Bone marrow (tissue), 2 donors: ENCODE results near the gene FRMD4A.

Experiments used
- DNase-seq, 2 donors: peaks; one replicate each; lab custom pipeline; 2025; lab: John Stamatoyannopoulos, UW

The FRMD4A gene

GRCh38 chr10:13642293-13642692, 688.4 kb downstream of the FRMD4A start:
- DNase-seq, result no peak

- DNase-seq, result no peak
Measured at GRCh38 chr10:13637894-13638293, 692.8 kb downstream of the FRMD4A start.

- DNase-seq, result no peak
Measured at GRCh38 chr10:13637303-13637856, 693.3 kb downstream of the FRMD4A start.

DNA sequence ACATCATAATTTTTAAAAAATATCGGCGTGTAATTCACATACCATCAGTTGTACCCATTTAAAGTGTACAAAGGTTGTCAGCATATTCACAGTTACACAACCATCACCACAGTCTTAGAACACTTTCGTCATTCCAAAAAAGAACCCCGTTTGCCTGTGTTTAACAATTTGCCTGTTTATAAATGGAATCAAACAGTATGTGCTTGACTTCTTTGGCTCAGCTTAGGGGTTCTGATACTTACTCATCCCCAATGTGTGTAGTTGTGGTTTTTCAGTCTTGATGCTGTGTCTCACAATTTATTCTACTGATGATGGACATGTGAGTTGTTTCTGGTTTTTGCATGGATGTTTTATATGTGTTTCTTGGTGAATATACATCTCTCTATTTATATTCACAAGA, 693.9 kb downstream of the FRMD4A start:
- no peak for DNase-seq

DNA sequence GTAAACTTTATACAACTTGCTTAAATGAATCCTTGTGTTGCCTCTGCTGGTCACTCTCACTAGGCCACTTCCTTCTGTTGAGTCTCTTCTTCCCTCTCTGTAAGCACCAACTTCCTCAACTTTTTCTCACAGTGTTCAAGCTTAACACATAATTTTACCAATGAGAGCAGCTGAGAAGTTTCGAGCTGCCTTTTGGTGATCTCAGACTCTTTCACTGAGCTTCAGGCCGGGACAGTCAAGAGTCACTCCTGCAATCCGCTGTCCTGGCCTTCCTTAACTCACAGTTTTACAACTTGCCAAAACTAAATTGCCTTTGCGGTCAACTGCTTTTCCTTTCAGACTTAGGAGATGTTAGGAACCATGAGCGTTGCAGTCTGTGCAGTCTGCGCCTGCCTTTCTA, 696.5 kb downstream of the FRMD4A start:
- DNase-seq, result no peak

GRCh38 chr10:13633689-13634088, 697.0 kb downstream of the FRMD4A start:
- no peak for DNase-seq

DNA sequence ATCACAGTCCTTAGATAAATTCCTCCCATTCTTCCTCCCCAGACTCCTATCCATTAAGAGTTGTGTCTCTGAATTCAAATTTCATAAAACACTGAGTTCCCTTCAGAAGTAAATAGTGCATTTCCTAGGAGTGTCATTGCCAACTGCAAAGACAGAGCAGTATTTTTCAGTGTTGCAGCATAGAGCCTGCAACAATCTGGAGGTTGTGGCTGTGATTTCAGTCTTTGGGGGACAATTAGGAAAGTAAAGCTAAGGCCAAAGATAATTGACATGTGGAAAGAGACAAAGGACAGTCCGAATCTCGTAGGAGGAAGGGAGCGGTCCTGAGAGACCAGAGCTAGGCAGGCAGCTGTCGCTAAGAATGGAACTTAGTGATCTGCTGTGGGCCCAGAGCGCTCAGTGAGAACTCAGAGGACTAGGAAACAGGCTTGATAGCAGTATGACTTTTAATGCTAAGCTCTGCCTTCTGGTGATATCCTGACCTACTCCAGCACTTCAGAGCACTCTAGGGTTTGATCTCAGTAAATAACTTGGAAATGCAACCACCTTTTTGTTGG, 697.8 kb downstream of the FRMD4A start:
- DNase-seq, result no peak

GRCh38 chr10:13632440-13632839, 698.3 kb downstream of the FRMD4A start:
- no peak for DNase-seq

GRCh38 chr10:13631594-13631993, 699.1 kb downstream of the FRMD4A start:
- no peak for DNase-seq

- no peak for DNase-seq
Measured at GRCh38 chr10:13630231-13630630, 700.5 kb downstream of the FRMD4A start.

- no peak for DNase-seq
Measured at GRCh38 chr10:13629116-13629515, 701.6 kb downstream of the FRMD4A start.

GRCh38 chr10:13628661-13629060, 702.1 kb downstream of the FRMD4A start:
- DNase-seq, result no peak

DNA sequence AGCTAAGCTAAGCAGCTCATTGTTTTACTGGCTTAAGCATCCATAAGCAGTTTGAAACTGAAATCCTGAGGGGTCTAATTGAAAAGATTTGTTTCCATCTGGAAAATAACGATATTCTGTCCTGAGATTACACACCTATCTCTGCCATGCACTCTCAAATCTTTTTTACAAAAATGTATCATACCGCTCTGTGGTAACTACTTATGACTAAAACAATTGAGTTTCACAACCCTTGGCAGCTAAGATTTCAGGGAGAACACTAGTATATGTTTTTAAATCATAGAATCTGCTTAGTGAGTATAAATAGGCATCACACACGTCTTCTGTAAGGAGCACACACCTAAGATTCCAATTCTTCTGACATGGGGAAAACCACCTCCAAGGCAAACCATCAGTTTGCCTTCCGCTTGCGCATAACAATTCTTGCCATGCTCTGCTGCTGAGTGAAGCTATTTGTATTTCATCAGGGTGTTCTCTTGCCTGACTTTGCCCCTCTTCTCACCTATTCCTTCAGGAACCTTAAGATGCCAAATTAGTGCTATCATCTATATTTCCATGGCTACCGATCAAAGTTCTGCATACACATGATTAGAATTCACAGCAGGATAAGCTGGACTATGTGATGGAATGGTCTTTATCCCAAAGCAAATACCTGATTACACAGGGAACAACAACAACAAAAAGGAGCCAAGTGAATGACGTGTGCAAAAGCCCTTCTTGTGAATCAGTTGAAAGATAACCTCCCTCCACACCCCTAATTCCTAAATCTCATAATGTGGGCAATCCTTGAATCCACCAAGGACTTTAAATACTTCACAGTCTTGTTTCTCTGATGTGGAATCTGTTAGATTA, 703.0 kb downstream of the FRMD4A start:
- no peak for DNase-seq

- DNase-seq, result no peak
Measured at GRCh38 chr10:13624630-13625029, 706.1 kb downstream of the FRMD4A start.

GRCh38 chr10:13621931-13622330, 708.8 kb downstream of the FRMD4A start:
- DNase-seq, result no peak

DNA sequence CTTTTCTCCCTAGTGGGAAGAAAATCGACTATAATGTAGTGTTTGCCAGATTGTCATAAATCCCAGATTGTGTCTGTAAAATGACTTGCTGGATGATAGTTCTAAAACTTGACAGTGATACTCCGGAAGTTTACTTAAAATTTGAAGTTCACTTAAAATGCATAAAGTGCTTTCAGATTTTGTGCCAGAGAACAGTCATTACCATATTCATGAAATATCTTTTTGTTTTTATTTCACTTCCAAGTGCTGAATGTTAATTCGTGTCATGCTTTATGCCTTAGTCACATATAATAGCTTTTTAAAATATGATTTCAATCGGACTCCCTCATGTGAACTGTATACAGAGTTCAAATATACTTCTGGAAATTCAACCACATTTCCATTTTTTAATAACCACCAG, 713.6 kb downstream of the FRMD4A start:
- no peak for DNase-seq

DNA sequence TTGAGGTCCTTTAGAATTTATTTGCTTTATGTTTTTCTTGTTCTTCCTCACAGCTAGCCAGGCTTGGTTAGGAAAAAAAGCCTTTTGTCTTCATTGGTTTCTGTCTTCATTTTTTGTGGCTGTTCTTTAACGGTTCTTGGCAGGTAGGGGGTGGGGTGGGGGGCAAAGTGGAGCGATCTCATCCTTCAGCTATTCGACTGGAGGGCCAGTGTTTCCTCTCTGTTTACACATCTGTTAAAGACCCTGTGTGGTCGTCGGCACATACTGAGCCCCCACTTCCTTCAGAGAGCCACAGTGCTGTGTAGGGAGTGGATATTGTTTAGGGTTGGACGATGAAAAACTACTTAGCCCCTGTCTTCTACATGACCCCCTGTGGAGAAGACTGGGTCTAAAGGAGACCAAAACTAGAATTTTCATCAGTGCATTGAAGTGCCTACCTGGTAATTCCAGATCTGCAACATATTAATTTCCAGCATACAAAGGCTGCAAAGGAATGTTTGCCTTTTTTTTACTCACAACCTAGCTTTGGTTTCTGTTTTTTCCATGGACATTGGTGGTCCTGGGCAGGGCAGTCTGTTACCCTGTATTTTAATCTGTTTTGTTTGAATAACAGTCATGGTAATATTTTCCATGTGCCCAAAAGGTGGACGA, 714.9 kb downstream of the FRMD4A start:
- DNase-seq, result no peak

GRCh38 chr10:13614530-13615332, 716.0 kb downstream of the FRMD4A start:
- no peak for DNase-seq

DNA sequence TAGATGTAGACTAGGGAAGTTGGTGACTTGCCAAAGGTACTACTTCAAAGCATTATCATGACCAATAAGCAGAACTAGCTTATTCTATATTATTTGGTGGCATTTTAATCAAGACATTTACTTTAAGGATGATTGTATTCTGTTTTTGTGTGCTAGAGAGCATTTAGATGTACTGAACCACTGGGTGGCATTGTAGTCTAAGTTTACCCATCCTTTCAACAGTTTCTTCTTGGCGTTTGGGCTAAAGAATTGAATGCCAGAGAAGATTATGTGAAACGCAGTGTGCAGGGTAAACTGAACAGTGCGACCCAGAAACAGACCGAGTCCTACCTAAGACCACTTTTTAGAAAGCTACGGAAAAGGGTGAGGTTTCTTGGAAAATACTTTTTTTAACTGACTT, 717.2 kb downstream of the FRMD4A start:
- DNase-seq, result no peak

GRCh38 chr10:13612654-13613373, 717.9 kb downstream of the FRMD4A start:
- no peak for DNase-seq

GRCh38 chr10:13608246-13608853, 722.4 kb downstream of the FRMD4A start:
- no peak for DNase-seq
